ENCODE data around the gene ZNF219.

DNA sequence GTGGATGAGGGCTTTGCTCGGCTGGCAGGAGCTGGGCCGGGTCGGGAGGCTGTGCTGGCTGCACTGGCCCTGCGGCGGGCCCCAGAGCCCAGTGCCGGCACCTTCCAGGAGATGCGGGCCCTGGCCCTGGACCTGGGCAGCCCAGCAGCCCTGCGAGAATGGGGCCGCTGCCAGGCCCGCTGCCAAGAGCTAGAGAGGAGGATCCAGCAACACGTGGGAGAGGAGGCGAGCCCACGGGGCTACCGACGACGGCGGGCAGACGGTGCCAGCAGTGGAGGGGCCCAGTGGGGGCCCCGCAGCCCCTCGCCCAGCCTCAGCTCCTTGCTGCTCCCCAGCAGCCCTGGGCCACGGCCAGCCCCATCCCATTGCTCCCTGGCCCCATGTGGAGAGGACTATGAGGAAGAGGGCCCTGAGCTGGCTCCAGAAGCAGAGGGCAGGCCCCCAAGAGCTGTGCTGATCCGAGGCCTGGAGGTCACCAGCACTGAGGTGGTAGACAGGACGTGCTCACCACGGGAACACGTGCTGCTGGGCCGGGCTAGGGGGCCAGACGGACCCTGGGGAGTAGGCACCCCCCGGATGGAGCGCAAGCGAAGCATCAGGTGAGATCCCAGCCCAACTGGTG lies 16.8 kb downstream of the ZNF219 start:
- TF ChIP-seq, protein P1, sequence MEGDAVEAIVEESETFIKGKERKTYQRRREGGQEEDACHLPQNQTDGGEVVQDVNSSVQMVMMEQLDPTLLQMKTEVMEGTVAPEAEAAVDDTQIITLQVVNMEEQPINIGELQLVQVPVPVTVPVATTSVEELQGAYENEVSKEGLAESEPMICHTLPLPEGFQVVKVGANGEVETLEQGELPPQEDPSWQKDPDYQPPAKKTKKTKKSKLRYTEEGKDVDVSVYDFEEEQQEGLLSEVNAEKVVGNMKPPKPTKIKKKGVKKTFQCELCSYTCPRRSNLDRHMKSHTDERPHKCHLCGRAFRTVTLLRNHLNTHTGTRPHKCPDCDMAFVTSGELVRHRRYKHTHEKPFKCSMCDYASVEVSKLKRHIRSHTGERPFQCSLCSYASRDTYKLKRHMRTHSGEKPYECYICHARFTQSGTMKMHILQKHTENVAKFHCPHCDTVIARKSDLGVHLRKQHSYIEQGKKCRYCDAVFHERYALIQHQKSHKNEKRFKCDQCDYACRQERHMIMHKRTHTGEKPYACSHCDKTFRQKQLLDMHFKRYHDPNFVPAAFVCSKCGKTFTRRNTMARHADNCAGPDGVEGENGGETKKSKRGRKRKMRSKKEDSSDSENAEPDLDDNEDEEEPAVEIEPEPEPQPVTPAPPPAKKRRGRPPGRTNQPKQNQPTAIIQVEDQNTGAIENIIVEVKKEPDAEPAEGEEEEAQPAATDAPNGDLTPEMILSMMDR (conservative IDR thresholded peaks at IDR 0.05; ENCODE audit: low read depth, low read length) = no peak
- no peak for TF ChIP-seq EZH2phosphoT487 (IDR thresholded peaks at IDR 0.05; ENCODE audit: borderline replicate concordance, low read length)
